K562 (cell line): Measurements from ENCODE around the gene KLHL6. TPM values are rescaled to one million over a fixed set of nuclear protein-coding genes. Genes with fewer than 3 reads are reported as not detected.

Experiments used
- CBX3 ChIP-seq, 2 experiments: IDR thresholded peaks; 1 replicate in 1 of 2; 2 replicates in 1 of 2; pipeline ENCODE4 v1.6.1; 2012; ENCODE audit warnings: inconsistent platforms in 2 of 2, low read length in 2 of 2, borderline replicate concordance in 1 of 2, control low read depth in 1 of 2
- CREB1 ChIP-seq, 2 experiments: sonication (generic) in 1 of 2; formaldehyde crosslinking in 1 of 2; IDR thresholded peaks; 2 replicates each; pipeline versions ENCODE4 v1.6.1 to v1.8.0; 2012 to 2022; ENCODE audit warnings: inconsistent platforms in 1 of 2, mild to moderate bottlenecking in 1 of 2, missing genetic modification reagents in 1 of 2, moderate library complexity in 1 of 2
- CTBP1 ChIP-seq: fragments of 450-650 bp; IDR thresholded peaks from 2 replicates; pipeline ENCODE4 v1.6.1; 2016; ENCODE audit warnings: borderline replicate concordance
- DNMT1 ChIP-seq: fragments of 450-650 bp; IDR thresholded peaks from 2 replicates; pipeline ENCODE4 v1.6.1; 2016; ENCODE audit warnings: antibody characterized with exemption, mild to moderate bottlenecking
- FUS ChIP-seq: fragments of 200-400 bp; formaldehyde crosslinking; optimal IDR thresholded peaks from 2 replicates; pipeline ENCODE3; 2017; ENCODE audit warnings: low read depth, low read length
- IFI16 ChIP-seq: fragments of 250-450 bp; sonication (Bioruptor Pico); IDR thresholded peaks from 2 replicates; pipeline ENCODE4 v2.1.2; 2022; ENCODE audit warnings: mild to moderate bottlenecking, inconsistent platforms
- NFXL1 ChIP-seq: fragments of 450-650 bp; formaldehyde crosslinking; IDR thresholded peaks from 2 replicates; pipeline ENCODE4 v1.4.0; 2021; ENCODE audit warnings: mild to moderate bottlenecking
- POLR2B ChIP-seq: fragments of 450-650 bp; IDR thresholded peaks from 2 replicates; pipeline ENCODE4 v1.6.1; 2018; ENCODE audit warnings: low read depth; ENCODE audit not compliant: partially characterized antibody
- RBM17 ChIP-seq: fragments of 200-400 bp; formaldehyde crosslinking; IDR thresholded peaks from 2 replicates; pipeline ENCODE4 v1.6.1; 2017; ENCODE audit warnings: low read depth, mild to moderate bottlenecking, low read length, borderline replicate concordance
- SIN3B ChIP-seq: fragments of 450-650 bp; IDR thresholded peaks from 2 replicates; pipeline ENCODE4 v1.6.1; 2017; ENCODE audit warnings: low read depth, mild to moderate bottlenecking, moderate library complexity
- TAL1 ChIP-seq: fragments of 450-650 bp; IDR thresholded peaks from 2 replicates; pipeline ENCODE4 v1.6.1; 2016; ENCODE audit warnings: mild to moderate bottlenecking
- TCFL5 ChIP-seq: fragments of 250-450 bp; sonication (Bioruptor Pico); conservative IDR thresholded peaks from 2 replicates; pipeline ENCODE4 v1.6.1; 2021; ENCODE audit warnings: mild to moderate bottlenecking, moderate library complexity, matching md5 sums
- TEAD1 ChIP-seq, 2 experiments: fragments of 450-650 bp in 1 of 2; sonication (generic) in 1 of 2; formaldehyde crosslinking; IDR thresholded peaks; 2 replicates each; pipeline versions ENCODE4 v1.4.0 to v1.8.0; 2020 to 2022; ENCODE audit warnings: mild to moderate bottlenecking in 2 of 2, missing genetic modification reagents in 1 of 2
- ZFP1 ChIP-seq: fragments of 450-650 bp; formaldehyde crosslinking; IDR thresholded peaks from 2 replicates; pipeline ENCODE4 v1.4.0; 2020; ENCODE audit warnings: mild to moderate bottlenecking, mixed read lengths
- ZNF197 ChIP-seq: fragments of 200-800 bp; sonication (Bioruptor generic); IDR thresholded peaks from 2 replicates; pipeline ENCODE4 v1.6.1; 2016; ENCODE audit warnings: low read depth, missing genetic modification characterization, missing compliant biosample characterization
- ZNF766 ChIP-seq: fragments of 200-800 bp; sonication (Bioruptor generic); conservative IDR thresholded peaks from 2 replicates; pipeline ENCODE4 v1.6.1; 2016; ENCODE audit warnings: missing genetic modification characterization, missing compliant biosample characterization
- polyA plus RNA-seq, 8 experiments: library from polyadenylated mRNA; depleted of rRNA in 4 of 8; stranded (reverse) in 5 of 8; unstranded in 3 of 8; fragments of >200 nt; fragmentation: Nextera tagmentation in 2 of 8; fragmentation: Illumina TruSeq in 1 of 8; extraction: Ambion mirVana in 2 of 8; extraction: Trizol in 1 of 8; gene quantifications; 2 replicates each; pipeline versions ENCODE4 v1.2.1 to v1.2.3, GENCODE V29; 2011 to 2014; ENCODE audit warnings: inconsistent platforms in 1 of 8, missing spikeins in 1 of 8
- total RNA-seq, 7 experiments: library from RNA; depleted of rRNA in 6 of 7; stranded (reverse); fragments of >200 nt in 6 of 7; fragmentation: Illumina TruSeq in 2 of 7; extraction: Trizol in 2 of 7; gene quantifications; 2 replicates each; pipeline versions ENCODE4 v1.2.1 to v1.2.3, GENCODE V29; 2011 to 2021; ENCODE audit warnings: low replicate concordance in 1 of 7
- TF ChIP-seq, protein P1 (sequence below): IDR thresholded peaks from 3 replicates; pipeline ENCODE4 v1.6.1; 2011; ENCODE audit warnings: borderline replicate concordance, mild to moderate bottlenecking; ENCODE audit not compliant: insufficient read length, insufficient read depth
- TF ChIP-seq, protein P2 (sequence below): sonication (generic); formaldehyde crosslinking; IDR thresholded peaks from 2 replicates; pipeline ENCODE4 v1.8.0; 2022; ENCODE audit warnings: mild to moderate bottlenecking, missing genetic modification reagents
- TF ChIP-seq, protein P3 (sequence below), 2 experiments: fragments of 450-650 bp; IDR thresholded peaks; 2 replicates each; pipeline ENCODE4 v1.6.1; 2018; ENCODE audit warnings: mild to moderate bottlenecking in 2 of 2, low read depth in 1 of 2; ENCODE audit not compliant: partially characterized antibody in 2 of 2
- TF ChIP-seq, protein P4 (sequence below): sonication (generic); formaldehyde crosslinking; IDR thresholded peaks from 2 replicates; pipeline ENCODE4 v1.8.0; 2022; ENCODE audit warnings: mild to moderate bottlenecking, missing genetic modification reagents

The KLHL6 gene
- total and polyA plus RNA-seq, 9 of the 15 experiments (the other 6 are each of a cell fraction or from before 2014, with no cell fraction given), result 0.18 to 2.1 (median 1.4) TPM

DNA sequence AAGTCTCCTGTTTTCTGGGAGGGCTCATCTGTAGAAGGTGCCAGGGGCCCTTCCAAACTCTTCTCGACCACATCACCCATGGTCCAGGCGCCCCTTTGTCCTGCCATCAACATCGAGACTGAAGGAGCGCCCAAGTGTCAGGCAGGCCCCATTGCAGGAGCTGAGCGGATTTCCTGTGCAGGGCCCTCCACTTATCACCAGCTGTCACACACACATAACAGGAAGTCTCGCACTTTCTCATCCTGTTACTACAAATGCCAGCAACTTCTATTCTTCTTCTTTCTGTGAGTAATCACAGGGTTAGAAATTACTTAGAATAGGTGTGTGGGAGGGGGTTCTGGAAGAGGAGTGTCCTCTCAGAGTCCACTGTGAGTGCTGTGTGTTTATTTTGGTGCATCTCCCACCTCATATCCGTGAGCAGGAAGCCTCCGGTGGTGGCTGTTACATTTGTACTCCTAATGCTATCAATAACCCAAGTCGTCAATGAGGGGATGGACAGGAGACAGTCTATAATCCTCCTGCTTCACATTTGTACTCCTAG, at the start of gene KLHL6 (continued):
- TF ChIP-seq, protein P1, sequence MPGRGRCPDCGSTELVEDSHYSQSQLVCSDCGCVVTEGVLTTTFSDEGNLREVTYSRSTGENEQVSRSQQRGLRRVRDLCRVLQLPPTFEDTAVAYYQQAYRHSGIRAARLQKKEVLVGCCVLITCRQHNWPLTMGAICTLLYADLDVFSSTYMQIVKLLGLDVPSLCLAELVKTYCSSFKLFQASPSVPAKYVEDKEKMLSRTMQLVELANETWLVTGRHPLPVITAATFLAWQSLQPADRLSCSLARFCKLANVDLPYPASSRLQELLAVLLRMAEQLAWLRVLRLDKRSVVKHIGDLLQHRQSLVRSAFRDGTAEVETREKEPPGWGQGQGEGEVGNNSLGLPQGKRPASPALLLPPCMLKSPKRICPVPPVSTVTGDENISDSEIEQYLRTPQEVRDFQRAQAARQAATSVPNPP, result no peak
- no peak for TF ChIP-seq IFI16
- no peak for TF ChIP-seq POLR2B
- TF ChIP-seq CREB1 (IDR thresholded peaks at IDR 0.05), result no peak
- no peak for TF ChIP-seq CREB1 (CRISPR knock-in tag; IDR thresholded peaks at IDR 0.05)
- no peak for TF ChIP-seq SIN3B
- no peak for TF ChIP-seq ZFP1 (CRISPR knock-in tag)
- TF ChIP-seq RBM17, result no peak
- TF ChIP-seq, protein P2, sequence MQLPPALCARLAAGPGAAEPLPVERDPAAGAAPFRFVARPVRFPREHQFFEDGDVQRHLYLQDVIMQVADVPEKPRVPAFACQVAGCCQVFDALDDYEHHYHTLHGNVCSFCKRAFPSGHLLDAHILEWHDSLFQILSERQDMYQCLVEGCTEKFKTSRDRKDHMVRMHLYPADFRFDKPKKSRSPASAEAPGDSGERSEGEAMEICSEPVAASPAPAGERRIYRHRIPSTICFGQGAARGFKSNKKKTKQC, result no peak
- TF ChIP-seq ZNF766 (CRISPR knock-in tag), result no peak
- TF ChIP-seq, protein P3, sequence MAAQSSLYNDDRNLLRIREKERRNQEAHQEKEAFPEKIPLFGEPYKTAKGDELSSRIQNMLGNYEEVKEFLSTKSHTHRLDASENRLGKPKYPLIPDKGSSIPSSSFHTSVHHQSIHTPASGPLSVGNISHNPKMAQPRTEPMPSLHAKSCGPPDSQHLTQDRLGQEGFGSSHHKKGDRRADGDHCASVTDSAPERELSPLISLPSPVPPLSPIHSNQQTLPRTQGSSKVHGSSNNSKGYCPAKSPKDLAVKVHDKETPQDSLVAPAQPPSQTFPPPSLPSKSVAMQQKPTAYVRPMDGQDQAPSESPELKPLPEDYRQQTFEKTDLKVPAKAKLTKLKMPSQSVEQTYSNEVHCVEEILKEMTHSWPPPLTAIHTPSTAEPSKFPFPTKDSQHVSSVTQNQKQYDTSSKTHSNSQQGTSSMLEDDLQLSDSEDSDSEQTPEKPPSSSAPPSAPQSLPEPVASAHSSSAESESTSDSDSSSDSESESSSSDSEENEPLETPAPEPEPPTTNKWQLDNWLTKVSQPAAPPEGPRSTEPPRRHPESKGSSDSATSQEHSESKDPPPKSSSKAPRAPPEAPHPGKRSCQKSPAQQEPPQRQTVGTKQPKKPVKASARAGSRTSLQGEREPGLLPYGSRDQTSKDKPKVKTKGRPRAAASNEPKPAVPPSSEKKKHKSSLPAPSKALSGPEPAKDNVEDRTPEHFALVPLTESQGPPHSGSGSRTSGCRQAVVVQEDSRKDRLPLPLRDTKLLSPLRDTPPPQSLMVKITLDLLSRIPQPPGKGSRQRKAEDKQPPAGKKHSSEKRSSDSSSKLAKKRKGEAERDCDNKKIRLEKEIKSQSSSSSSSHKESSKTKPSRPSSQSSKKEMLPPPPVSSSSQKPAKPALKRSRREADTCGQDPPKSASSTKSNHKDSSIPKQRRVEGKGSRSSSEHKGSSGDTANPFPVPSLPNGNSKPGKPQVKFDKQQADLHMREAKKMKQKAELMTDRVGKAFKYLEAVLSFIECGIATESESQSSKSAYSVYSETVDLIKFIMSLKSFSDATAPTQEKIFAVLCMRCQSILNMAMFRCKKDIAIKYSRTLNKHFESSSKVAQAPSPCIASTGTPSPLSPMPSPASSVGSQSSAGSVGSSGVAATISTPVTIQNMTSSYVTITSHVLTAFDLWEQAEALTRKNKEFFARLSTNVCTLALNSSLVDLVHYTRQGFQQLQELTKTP (IDR thresholded peaks at IDR 0.05; ENCODE audit: low read depth in 1 of 2, partially characterized antibody in 2 of 2), result no peak
- TF ChIP-seq FUS, result no peak
- TF ChIP-seq DNMT1, result no peak
- TF ChIP-seq CTBP1, result no peak
- TF ChIP-seq NFXL1, result no peak
- no peak for TF ChIP-seq TCFL5 (CRISPR knock-in tag)
- TF ChIP-seq, protein P4, sequence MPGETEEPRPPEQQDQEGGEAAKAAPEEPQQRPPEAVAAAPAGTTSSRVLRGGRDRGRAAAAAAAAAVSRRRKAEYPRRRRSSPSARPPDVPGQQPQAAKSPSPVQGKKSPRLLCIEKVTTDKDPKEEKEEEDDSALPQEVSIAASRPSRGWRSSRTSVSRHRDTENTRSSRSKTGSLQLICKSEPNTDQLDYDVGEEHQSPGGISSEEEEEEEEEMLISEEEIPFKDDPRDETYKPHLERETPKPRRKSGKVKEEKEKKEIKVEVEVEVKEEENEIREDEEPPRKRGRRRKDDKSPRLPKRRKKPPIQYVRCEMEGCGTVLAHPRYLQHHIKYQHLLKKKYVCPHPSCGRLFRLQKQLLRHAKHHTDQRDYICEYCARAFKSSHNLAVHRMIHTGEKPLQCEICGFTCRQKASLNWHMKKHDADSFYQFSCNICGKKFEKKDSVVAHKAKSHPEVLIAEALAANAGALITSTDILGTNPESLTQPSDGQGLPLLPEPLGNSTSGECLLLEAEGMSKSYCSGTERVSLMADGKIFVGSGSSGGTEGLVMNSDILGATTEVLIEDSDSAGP (CRISPR knock-in tag), result no peak
- no peak for TF ChIP-seq TEAD1 (CRISPR knock-in tag; IDR thresholded peaks at IDR 0.05)
- TF ChIP-seq CBX3 (IDR thresholded peaks at IDR 0.05; ENCODE audit: borderline replicate concordance in 1 of 2, low read length in 2 of 2), result no peak
- TF ChIP-seq TAL1, result no peak
- no peak for TF ChIP-seq ZNF197
